Neutrophil (primary cell): Measurements from ENCODE around the gene GABRA5.

Experiments used
- H3K27ac ChIP-seq: fragments of 200-600 bp; sonication (generic); 2 replicates; pipeline ENCODE4 v1.5.1; 2016; ENCODE audit warnings: mild to moderate bottlenecking, moderate library complexity
- H3K27me3 ChIP-seq: fragments of 200-600 bp; sonication (generic); 2 replicates; pipeline ENCODE4 v1.6.0; 2016; ENCODE audit warnings: mild to moderate bottlenecking
- H3K36me3 ChIP-seq: fragments of 200-600 bp; sonication (generic); 2 replicates; pipeline ENCODE4 v1.5.1; 2017
- H3K4me1 ChIP-seq, 2 experiments: fragments of 200-600 bp in 1 of 2; sonication (generic) in 1 of 2; 1 replicate in 1 of 2; 2 replicates in 1 of 2; pipeline versions ENCODE4 v1.5.1 to v1.6.1; 2013 to 2016; ENCODE audit warnings: low read depth in 1 of 2, low read length in 1 of 2, mild to moderate bottlenecking in 1 of 2, moderate library complexity in 1 of 2; ENCODE audit not compliant: control insufficient read depth in 1 of 2, insufficient read depth in 1 of 2
- H3K4me3 ChIP-seq, 2 experiments: fragments of 200-600 bp in 1 of 2; sonication (generic) in 1 of 2; 1 replicate in 1 of 2; 2 replicates in 1 of 2; pipeline ENCODE4 v1.5.1; 2013 to 2016; ENCODE audit warnings: low read depth in 1 of 2, low read length in 1 of 2, mild to moderate bottlenecking in 1 of 2, moderate library complexity in 1 of 2
- H3K9me3 ChIP-seq: fragments of 200-600 bp; sonication (generic); 2 replicates; pipeline ENCODE4 v1.5.1; 2016
- CTCF ChIP-seq: fragments of 200-600 bp; sonication (generic); IDR thresholded peaks from 2 replicates; pipeline ENCODE4 v1.5.1; 2016; ENCODE audit warnings: antibody characterized with exemption

GABRA5 gene

GRCh38 chr15:26983822-26984221 is 117.0 kb downstream of the GABRA5 start:
- H3K4me3 ChIP-seq: no peak overlapping the region
- H3K36me3 ChIP-seq: no peaks in the 10 kb centered on the region
- no peak for TF ChIP-seq CTCF
- H3K9me3 ChIP-seq: no peaks in the 10 kb centered on the region
- H3K27me3 ChIP-seq: no peaks in the 10 kb centered on the region
- H3K27ac ChIP-seq: no peak overlapping the region
- no peaks in the 10 kb centered on the region for H3K4me1 ChIP-seq

- Histone ChIP-seq H3K4me3 (no peak overlapping the region), H3K27me3 (no peaks in the 10 kb centered on the region), H3K4me1 (no peaks in the 10 kb centered on the region), H3K36me3 (no peaks in the 10 kb centered on the region), H3K27ac (no peak overlapping the region), H3K9me3 (no peaks in the 10 kb centered on the region)
- TF ChIP-seq CTCF: no peak
These were observed 118.2 kb downstream of the GABRA5 start for GRCh38 chr15:26985050-26985449.

- Histone ChIP-seq H3K27ac (no peak overlapping the region), H3K36me3 (no peaks in the 10 kb centered on the region), H3K4me3 (no peak overlapping the region), H3K9me3 (no peaks in the 10 kb centered on the region), H3K4me1 (no peaks in the 10 kb centered on the region), H3K27me3 (no peaks in the 10 kb centered on the region)
- TF ChIP-seq CTCF: no peak
These were observed 129.4 kb downstream of the GABRA5 start for GRCh38 chr15:26996250-26996649.
